Left lobe of liver (tissue), 2 donors: ENCODE measurements around the gene MYOM1. TPM values are rescaled to one million over a fixed set of nuclear protein-coding genes. Genes with fewer than 3 reads are reported as not detected.

Experiments used
- ATAC-seq: fragments of 200-7000 bp; cut with Tn5 transposase; one replicate; pipeline ENCODE4 v1.9.1; 2020; ENCODE audit warnings: mild to moderate bottlenecking, moderate library complexity
- DNase-seq: peaks from one replicate; pipeline ENCODE4 v3.0.0-alpha.2; 2020; ENCODE audit warnings: low spot score
- total RNA-seq: library from RNA; stranded (reverse); gene quantifications from one replicate; pipeline ENCODE4 v1.2.1, GENCODE V29; 2021
- donor health status: DM: no; HTN: no; CAD: no; lungs with moderate emphysema.
- donor health status: DM: no; HTN: yes; CAD: no.

Gene MYOM1
- total RNA-seq, 1 donor from 2014 or later: 4.9 TPM

GRCh38 chr18:3250237-3251107 lies 30.7 kb upstream of the MYOM1 start:
- ATAC-seq (no peak), DNase-seq (no peak)

DNA sequence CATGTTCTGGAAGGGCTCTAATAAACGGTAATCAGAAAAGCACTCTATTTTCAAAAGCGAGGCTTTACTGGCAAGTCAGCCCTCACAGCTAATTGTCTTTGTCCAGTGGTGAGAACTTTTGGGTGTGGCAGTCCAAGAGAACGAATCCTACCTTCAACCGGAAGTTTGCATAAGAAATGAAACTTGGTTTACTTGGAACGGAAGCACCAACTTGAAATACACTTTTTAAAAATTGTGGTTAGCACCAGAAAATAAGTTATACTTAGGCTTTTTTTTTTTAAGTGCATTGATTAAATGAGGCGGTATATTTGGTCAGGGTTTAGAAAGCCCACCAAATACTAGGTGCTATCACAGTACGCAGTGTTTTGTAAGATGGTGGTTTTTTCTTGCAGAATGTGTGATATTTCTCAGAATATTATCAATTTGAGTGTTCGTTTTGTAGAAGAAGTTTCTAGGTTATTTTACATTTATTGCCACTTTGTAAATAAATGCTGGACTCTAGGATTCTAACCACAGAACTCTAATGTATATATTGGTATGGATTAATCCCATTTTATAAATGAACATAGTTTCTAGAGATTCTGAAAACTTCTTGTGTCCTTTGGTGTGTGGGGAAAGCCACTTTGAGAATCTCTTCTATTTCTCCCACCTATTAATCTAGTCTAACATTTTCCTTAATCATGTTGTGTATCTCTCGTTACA lies 29.0 kb upstream of the MYOM1 start:
- ATAC-seq (no peak), DNase-seq (no peak)

DNA sequence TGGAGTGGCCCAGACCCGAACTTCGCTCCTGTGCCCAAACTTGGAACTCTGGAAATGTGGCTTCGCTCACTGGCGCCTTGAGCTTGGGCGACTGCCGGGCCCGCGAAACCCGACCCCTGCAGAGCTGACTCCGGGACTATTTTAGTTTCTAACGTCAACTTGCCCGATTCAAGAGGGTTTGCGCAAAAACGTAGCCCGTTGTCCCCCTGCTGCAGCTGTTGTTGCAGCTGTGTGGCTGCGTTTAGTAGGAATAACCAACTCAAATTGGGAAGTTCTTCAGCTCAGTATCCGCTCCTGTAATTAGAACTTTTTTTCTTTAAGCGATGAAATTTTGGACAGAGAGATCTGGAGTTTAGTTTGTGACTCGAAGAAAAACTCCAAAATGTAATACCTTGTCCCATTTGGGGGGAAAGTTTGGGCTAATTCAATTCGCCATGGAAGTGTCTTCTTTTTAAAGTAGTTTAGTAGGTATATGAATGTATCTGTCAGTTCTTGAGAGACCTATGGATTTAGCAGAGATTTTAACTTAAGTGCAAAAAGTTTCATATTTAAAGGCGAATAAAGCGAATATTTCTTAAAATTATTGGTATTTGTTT lies 28.4 kb upstream of the MYOM1 start:
- DNase-seq (no peak), ATAC-seq (no peak)

GRCh38 chr18:3247240-3248061 lies 27.7 kb upstream of the MYOM1 start, which contains the start of gene MYL12A:
Gene MYL12A (plus strand): TSS chr18:3247801. CDS start chr18:3253248, 5,447 bp downstream.
- DNase-seq (peak; percentile 99), ATAC-seq (peak; percentile 83)

DNA sequence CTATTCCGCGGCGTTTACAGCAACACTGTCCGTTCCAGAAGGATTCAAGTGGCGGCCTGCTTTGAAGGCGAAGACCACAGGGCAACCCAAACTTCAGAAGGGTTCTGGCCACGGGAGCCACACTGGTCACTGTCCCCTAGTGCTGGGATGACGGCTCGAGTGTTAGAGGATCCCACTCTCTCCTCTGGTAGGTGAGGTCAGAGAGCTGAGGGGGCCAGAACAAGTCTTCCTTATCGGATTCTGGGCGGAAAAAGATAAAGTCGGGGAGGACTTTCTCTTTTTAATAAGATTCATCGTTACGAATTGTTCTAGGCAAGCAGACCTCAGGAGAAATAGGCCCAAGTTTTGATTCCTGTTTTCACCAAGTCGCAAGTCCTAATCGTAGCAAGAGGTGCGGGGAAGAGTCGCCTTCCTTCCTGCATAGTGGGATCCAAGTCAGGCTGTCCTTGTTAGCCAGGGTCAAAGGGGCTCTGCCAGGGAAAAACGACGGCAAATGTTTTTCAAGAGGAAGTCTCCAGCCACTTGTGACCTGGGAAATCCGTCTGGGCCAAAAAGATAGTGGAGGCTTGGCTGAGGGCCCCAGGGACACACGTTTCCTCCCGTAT lies 27.0 kb upstream of the MYOM1 start:
- DNase-seq: peak; percentile 62
- peak; percentile 29 for ATAC-seq

GRCh38 chr18:3245853-3246634 lies 26.3 kb upstream of the MYOM1 start:
- peak; percentile 91 for DNase-seq
- ATAC-seq: peak; percentile 77

- no peak for DNase-seq
- no peak for ATAC-seq
Observed at GRCh38 chr18:3245185-3245564, 25.4 kb upstream of the MYOM1 start.

DNA sequence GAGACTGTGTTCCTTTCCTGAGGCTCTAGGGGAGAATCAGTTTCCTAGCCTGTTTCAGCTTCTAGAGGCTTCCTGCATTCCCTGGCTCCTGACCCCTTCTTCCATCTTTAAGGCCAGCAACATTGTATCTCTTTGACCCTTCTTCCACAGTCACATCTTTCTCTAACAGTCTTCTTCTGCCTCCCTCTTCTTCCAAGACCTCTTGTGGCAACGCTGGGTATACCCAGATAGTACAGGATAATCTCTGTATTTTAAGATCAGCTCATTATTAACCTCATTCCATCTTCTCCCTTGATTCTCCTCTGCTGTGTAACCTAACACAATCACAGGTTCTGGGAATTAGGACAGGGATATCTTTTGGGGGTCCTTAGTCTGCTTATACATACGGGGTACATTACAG lies 19.0 kb upstream of the MYOM1 start:
- ATAC-seq (no peak), DNase-seq (no peak)

- ATAC-seq: no peak
Observed at GRCh38 chr18:3236470-3236869, 16.7 kb upstream of the MYOM1 start.

DNA sequence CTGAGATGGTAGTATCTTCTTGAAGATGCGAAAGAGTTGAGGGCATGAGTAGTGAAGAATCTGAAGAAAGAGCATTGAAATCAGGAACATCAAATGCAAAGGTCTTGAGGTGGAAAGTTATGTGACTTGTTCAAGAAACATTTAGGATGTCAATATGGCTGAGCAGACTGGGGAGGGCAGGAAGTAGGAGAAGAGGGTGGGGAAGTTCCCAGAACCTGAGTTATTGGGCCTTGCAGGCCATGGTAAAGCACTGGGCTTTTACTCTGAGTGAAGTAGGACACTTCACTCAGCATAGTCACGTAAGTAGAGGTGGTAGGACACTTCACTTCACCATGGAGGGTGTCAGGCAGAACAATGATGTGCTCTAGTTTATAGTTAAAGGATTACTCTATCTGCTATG lies 16.1 kb upstream of the MYOM1 start:
- no peak for ATAC-seq

More at GRCh38 chr18:3236470-3236869, 16.7 kb upstream of the MYOM1 start:
- no peak for DNase-seq

GRCh38 chr18:3234457-3234856 lies 14.7 kb upstream of the MYOM1 start:
- DNase-seq (no peak), ATAC-seq (no peak)

More for the DNA sequence above, 16.1 kb upstream of the MYOM1 start:
- no peak for DNase-seq

GRCh38 chr18:3233433-3234168 lies 13.8 kb upstream of the MYOM1 start:
- ATAC-seq: peak; percentile 59
- no peak for DNase-seq

DNA sequence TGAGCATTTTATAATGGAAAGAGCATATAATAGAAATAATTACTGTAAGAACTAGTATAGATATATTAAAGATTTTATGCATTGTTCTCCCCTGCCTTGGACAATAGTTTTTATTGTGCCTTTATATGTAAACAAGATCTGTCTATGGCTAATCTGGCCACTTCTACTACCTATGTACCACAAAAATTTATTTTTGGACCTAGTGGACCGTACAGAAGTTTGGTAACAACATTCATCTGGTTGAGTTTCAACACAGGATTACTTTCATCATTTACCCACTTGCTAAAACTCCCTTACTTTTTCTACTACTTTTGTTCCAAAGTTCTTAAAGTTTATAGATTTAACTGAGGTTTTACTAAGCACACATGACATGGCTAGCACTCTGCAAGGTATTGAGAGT lies 13.2 kb upstream of the MYOM1 start:
- DNase-seq: no peak
- ATAC-seq: peak; percentile 18

DNA sequence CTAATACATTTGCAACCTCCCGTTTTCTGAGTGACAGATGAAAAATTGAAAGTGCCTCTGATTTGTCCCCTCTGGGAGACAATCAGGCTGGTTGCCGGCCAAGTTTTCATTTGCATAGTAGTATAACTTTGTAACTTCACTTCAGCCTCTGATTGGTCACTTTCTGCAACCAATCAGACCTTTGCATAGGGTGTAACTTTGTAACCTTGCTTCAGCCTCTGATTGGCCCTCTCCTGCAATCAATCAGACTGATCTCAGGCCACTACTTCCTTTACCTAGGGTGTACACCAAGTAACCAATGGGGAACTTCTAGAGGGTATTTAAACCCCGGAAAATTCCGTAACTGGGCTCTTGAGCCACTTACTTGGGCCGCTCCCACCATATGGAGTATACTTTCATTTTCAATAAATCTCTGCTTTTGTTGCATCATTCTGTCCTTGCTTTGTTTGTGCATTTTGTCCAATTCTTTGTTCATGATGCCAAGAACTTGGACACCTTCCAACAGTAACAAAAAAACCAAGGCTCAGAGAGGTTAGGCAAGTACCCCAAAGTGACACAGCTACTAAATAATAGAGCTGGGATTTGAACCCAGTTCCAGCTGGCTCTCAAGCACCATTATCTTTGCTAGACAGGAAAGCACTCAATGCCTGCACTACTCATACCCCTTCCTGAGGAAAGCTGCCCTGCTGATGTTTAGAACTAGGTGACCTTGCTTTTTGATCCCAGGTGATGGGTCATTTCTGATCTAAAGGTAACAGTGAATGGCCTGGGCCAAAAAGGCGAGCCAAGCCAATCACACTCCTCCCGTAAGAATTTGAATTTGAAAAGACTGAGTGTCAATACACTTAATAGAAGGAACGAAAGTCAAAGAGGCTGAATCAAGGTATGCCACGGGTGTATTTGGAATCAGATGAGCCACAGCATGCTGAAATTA lies 10.9 kb upstream of the MYOM1 start:
- peak; percentile 84 for ATAC-seq
- peak; percentile 88 for DNase-seq

DNA sequence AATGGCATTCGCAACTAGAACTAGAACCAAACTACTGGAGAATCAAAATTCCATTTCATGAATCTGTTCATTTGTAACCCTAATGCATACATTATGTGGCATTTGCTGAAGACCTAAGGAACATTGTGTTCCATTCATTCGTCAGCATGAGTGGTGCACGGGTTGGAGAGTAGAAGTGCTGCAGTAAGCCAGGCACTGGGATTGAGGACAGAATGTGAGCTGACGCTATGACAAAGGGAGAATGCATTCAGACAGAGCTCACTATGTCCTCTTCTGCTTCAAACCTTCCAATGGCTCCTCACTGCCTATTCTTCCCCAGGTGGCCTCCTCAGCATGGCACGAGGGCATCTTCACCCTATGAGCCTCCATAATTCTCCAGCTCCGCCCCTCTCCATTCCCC lies 6.3 kb upstream of the MYOM1 start:
- no peak for ATAC-seq
- DNase-seq: no peak

GRCh38 chr18:3225588-3225987 lies 5.8 kb upstream of the MYOM1 start:
- DNase-seq: no peak
- ATAC-seq: no peak

- DNase-seq: no peak
- peak; percentile 43 for ATAC-seq
Observed at GRCh38 chr18:3224223-3224622, 4.5 kb upstream of the MYOM1 start.

DNA sequence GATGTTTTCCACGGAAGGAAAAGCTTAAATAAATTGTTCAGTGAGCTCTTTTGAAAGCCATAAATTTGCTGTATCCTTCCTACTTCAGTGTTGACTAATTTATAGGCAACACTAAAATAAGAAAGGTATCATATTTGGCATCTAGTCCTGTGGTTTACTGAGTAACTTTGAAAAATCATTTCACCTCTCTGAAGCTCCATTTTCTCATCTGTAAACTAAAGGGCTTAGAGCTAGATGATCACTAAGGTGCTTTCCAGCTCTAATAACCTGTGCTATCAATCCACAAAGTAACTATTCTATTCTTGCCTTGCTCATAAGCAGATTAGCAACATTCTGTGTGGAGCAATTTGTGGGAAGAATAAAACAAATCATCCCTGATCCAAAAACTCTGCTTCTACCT lies 3.6 kb upstream of the MYOM1 start:
- ATAC-seq (no peak), DNase-seq (no peak)
